Stimulated activated CD8-positive, alpha-beta memory T cell treated with anti-CD3 and anti-CD28 coated beads, Interleukin-7, amount 100 ng/mL, for 24 hours (primary cell): ENCODE measurements around the gene RAB19.
A peak's percentile ranks its signal among the peaks of the same experiment; 100 is the strongest.

Experiments used
- DNase-seq: peaks from one replicate; pipeline ENCODE4 v3.0.0-alpha.2; 2020; ENCODE audit warnings: low read depth

The RAB19 gene

GRCh38 chr7:140403878-140404564, at the start of gene RAB19:
Gene RAB19, plus strand, starts transcription at chr7:140404058. Its CDS starts 3,589 bp downstream, at chr7:140407647.
- DNase-seq: no peak

DNA sequence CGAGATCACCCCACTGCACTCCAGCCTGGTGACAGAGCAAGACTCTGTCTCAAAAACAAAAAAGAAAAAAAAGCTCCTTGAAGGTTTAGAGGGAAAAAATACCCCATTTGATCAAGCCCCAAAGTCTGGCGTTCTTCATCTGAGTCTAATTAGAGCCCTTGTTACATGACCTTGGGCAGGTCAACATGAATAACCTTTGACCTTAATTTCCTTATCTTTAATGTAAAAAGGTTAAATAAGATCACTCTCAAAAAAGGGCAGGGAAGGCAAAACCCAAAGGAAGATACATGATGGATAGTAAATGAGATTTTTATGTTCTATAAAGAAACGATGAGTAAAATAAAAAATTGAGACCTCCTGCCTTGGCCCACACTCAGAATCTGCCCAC, 45.8 kb upstream of the RAB19 start:
- no peak for DNase-seq

DNA sequence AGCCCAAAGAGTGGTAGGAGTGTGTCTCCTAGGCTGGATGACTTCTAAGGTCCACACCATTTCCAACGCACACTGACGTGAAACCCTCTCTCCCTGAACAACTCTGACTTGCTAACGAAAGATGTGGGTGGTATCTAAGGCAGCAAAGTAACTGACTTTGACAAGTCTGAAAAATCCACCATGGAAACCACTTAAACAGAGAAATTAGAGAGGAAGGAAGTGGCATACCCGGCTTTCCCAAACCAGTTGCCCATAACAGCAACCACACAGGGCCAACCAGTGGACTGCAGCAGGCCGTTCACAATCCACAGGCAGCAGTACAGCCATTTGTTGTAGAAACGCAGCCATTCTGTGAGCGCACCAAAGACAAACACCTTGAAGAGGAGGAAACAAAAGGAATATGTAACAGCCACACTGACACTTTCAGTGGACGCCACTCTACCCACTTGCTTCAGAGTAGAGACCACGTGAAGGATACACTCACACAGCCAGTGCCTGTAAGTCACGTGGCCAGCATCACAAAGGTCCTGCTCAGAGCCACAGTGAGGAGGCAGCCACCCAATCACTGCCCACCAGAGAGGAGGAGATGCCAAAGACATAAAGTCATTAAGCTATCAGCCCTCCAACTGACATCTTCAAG, 45.3 kb upstream of the RAB19 start:
- DNase-seq: no peak

GRCh38 chr7:140360697-140361229, 43.1 kb upstream of the RAB19 start:
- DNase-seq: no peak

DNA sequence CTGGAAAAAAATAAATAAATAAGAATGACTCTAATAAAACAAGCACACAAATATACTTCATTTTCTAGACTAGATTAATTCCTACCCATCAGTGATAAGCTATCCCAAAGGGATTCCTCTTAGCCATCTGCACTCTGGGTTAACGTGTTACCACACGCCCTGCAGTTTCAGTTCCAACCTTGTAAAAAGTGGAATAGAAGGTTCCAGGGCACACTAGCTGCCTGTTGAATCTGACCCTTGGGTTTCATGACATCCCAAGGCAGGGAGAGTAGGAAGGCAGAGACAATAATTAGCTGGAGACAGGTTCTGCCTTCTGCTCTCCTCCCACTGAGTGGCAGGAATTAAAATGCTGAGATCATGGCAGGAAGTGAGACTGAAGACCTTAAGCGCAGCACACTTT, 39.0 kb upstream of the RAB19 start:
- DNase-seq: no peak

GRCh38 chr7:140367528-140367927, 36.3 kb upstream of the RAB19 start:
- no peak for DNase-seq

DNA sequence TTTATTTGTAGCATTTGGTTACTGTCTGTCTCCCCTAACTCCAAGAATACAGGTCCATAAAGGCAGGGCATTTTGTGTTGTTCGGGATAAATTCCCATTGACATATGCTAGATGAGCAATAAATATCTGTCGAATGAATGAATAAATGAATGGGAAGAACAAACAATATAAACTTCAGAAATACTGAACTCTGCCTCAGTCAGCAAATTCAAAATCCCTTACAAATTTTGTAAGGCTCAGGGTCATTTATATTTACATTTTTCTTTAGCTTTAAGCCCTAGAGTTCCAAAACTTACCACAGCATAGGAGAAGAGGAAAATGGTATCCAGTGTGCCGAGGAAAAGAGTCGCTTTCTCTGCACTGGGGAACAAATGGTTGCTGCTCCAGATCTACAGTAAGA, 34.6 kb upstream of the RAB19 start:
- DNase-seq: no peak

DNA sequence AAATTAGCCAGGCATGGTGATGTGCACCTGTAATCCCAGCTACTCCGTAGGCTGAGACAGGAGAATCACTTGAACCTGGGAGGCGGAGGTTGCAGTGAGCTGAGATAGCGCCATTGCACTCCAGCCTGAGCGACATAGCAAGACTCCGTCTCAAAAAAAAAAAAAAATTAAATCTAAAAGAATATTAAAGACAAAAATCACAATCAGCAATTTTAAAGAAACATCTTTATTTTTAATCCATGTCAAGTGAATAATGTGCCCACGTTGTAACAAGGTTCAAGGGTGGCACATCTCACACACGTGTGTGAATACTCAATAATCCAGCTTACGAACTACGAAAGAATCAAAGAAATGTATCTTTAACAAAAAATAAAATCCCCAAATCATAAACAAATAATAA, 28.5 kb upstream of the RAB19 start:
- DNase-seq: no peak

DNA sequence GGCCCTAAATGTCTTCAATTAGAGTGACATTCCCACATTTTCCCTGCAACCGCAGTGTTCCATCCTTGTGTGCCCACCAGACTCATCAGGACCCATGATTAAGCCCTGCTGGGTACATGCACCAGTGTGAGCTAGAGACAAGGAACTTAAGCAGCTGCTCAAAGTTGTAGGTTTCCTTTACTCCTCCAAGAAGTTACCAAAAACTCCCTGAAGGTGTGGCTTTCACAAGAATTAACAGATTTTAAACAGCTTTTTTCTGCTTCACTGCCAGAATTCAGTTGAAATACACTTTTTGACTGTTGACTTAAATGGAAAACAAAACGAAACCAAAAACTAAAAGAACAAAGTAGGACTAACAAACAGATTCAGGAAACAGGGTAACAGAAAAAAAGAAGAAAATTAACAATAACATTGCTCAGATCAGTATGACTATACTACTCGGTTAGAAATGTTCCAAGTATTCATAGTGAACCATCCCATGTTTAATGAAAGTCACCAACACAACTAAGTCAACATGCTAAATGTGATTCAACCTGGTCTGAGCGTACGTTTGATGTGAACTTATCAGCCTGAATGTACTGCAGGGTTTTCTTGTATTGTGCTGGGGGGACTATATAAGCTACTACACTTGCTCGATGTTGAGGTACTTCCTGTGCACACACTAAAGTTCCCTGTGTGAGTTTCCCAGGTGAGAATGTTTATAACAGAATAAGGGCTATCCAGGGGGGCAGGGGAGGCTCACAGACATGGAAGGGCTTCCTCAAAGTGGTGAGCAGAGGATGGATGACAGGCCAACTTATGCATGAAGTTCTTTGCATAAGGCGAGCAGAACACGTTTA, 27.7 kb upstream of the RAB19 start:
- no peak for DNase-seq

DNA sequence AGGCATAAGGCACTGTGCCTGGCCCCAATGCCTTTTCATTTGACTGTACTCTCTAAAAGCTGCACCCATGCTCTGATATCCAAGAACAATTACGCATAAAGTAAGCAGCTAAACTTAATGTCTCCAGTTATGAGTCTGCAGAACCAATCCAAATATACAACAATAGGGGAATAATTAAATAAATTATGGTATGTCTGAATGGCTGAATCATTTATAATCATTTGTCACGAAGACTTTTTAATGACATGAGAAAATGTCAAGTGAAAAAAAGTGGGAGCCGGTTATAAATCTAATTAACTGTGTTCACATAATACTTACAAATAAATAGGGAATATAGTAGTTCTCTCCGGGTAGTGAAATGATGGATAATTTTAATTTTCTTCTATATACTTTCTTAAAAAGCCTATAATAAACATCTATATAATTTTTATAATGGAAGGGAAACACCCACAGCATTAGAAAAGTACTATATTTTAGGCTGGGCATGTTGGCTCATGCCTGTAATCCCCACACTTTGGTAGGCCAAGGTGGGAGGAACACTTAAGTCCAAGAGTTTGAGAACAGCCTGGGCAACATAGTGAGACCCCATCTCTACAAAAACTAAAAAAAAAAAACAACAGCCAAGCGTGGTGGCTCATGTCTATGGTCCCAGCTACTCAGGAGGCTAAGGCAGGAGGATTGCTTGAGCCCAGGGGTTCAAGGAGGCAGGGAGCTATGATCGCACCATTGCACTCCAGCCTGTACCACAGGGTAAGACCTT, 19.7 kb upstream of the RAB19 start:
- no peak for DNase-seq

- no peak for DNase-seq
Measured at GRCh38 chr7:140384894-140385545, 18.8 kb upstream of the RAB19 start.

DNA sequence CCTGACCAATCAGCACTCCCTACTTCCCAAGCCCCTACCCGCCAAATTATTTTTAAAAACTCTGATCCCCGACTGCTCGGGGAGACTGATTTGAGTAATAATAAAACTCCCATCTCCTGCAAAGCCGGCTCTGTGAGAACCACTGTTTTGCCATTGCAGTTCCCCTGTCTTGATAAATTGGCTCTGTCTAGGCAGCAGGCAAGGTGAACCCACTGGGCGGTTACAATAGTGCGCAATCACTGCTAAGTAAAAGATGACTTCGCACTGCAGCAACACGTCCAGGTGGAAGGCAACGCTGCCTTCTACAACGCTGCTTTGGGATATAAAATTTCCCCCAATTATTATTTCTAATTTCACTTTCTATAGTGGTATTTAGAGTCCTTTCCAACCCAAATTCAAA, 14.4 kb upstream of the RAB19 start:
- no peak for DNase-seq

DNA sequence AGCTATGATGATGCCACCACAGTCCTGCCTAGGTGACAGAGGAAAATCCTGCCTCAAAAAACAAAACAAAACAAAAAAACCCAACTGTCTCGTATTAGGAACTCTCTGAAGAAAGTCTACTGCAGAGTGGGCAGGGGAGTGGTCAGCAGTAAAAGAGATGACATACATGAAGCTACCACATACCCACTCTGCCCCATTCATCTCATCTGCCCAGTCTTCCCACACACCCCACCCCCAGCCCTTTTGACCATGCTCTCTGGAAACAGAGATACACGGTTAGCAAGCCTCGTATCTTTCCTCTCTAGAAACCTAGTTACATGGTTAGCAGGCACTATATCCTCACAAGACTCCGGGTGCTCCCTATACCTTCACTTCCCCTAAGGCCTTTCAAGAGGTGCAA, 13.8 kb upstream of the RAB19 start:
- no peak for DNase-seq

DNA sequence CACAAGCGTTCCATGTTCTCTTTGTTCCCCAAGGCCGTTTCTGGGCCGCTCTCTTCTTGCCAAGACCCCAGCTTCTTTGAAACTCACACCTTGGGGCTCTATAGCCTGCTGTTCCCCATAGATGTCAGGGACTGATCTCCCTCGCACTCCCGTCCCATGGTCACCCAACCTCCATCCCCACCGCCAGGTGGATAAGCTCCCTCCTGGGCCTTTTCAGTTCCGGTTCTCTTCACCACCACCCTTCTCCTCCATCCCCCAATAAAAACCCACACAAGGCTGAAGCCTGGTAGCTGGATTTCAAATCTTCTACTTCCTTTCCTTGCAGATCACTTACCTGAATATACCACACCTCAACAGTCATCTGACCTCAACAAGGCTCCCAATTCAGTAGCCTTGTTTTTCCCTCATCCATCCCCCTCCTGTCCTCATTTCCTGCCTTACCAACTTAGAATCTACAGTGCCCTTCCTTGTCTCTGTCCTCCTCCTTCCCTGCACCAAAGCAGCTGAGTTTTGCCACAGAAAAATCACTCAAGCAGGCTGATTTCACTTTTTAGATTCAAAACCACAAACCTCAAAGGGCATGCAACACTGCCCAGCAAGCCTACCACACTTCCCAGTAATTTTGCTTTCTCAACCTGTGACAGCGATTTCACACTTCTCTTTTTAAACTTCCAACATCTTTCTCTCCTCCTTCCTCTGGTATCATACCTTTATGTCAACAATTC, 13.2 kb upstream of the RAB19 start:
- no peak for DNase-seq

- no peak for DNase-seq
Measured at GRCh38 chr7:140391634-140392033, 12.2 kb upstream of the RAB19 start.

DNA sequence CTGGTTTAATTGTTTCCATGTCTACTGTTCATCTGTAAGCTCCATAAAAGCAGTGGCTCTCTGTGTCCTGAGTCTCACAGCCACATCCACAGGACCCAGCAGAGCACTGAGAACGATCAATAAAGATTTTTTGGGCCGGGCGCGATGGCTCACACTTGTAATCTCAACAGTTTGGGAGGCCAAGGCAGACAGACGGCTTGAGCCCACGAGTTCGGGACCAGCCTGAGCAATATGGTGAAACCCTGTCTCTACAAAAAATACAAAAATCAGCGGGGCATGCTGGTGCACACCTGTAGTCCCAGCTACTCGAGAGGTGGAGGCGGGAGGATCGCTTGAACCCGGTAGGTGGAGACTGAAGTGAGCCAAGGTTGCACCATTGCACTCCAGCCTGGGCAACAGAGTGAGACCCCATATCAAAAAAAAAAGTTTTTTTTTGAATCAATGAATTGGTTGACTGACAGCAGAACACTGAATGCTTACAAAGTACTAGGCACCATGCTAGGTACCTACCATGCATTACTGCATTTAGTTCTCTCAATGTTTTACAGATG, 10.0 kb upstream of the RAB19 start:
- DNase-seq: no peak

DNA sequence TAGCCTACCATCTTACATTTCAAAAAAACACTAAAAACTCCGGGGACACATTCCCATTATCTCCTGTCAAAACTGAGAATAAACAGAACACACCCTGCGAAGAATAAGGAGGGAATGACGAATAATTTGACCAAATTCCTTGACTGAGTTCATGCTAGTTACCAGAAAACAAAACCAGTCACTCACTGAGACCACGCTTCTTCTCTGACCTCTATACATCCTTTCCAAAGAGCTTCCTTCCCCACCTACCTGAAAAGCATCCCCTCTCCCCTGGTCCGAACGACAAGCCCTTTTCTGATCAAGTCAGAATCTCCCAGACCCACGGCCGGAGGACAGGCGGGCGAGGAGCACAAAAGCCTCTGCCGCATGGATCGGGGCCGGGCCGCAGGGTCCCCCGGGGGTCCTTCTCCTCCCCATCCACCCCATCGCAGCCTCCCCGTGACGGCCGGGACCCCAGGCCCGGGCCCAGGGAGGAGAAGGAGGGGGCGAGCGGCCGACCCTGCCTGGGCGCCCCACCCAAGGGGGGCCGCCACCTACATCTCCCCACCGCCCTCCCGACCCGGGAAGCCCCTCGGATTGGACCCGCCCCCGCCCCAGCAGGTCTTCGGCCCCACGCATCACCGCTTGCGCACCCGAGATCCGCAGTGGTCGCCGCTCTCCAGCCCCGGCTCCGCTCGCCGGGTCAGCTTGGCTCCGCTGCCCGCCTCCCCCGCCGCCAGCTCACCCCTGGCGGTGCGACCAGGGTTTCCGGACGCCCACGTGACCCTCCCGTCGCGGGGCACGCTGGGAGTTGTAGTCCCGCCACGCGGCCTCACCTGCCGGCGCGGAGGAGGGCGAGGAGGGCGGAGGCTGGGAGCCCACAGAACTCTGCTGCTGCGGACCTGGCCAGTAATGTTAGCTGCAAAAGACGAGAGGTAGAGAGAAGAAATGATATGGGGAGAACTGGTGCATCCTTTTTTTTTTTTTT, 5.8 kb upstream of the RAB19 start, which contains the start of gene SLC37A3:
Gene SLC37A3, minus strand, starts transcription at position 747 of the 967 bp plus-strand sequence. CDS start 16,004 bp downstream, outside the sequence.
- peak; percentile 78 for DNase-seq

DNA sequence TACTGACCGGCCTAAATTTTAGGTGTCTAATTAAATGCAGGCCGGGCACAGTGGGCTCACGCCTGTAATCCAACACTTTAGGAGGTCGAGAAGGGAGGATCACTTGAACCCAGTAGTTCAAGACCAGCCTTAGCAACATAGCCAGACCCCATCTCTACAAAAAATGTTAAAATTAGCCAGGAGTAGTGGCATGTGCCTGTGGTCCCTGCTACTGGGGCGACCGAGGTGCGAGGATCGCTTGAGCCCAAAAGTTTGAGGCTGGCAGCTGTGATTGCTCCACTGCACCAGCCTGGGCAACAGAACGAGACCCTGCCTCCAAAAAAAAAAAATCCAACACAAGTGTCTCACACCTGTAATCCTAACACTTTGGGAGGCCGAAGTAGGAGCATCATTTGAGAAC, 5.0 kb upstream of the RAB19 start:
- DNase-seq: no peak

- DNase-seq: no peak
Measured at GRCh38 chr7:140400381-140400780, 3.5 kb upstream of the RAB19 start.
